GM12878 (cell line): ENCODE measurements around the gene GLRX2. TPM values are rescaled to one million over a fixed set of nuclear protein-coding genes. Genes with fewer than 3 reads are reported as not detected.

ENCODE experiments used
- BCL3 ChIP-seq: IDR thresholded peaks from 2 replicates; pipeline ENCODE4 v1.6.1; 2011; ENCODE audit warnings: borderline replicate concordance, low read depth, mild to moderate bottlenecking, moderate library complexity, low read length; ENCODE audit not compliant: insufficient read depth, poor library complexity, severe bottlenecking
- CHD1 ChIP-seq: IDR thresholded peaks from 2 replicates; pipeline ENCODE4 v1.6.1; 2012; ENCODE audit warnings: low read depth, low read length, improper control_type of control experiment
- CHD2 ChIP-seq: IDR thresholded peaks from 2 replicates; pipeline ENCODE4 v1.6.1; 2011; ENCODE audit warnings: low read depth, low read length, improper control_type of control experiment, borderline replicate concordance
- CUX1 ChIP-seq: IDR thresholded peaks from 2 replicates; pipeline ENCODE4 v1.6.1; 2012; ENCODE audit warnings: improper control_type of control experiment, low read depth, low read length; ENCODE audit not compliant: insufficient replicate concordance
- EED ChIP-seq: sonication (generic); IDR thresholded peaks from 2 replicates; pipeline ENCODE4 v1.6.1; 2016; ENCODE audit warnings: antibody characterized with exemption, low read depth
- GABPA ChIP-seq: IDR thresholded peaks from 2 replicates; pipeline ENCODE4 v1.6.1; 2014; ENCODE audit warnings: antibody characterized with exemption, low read depth, mild to moderate bottlenecking, inconsistent platforms
- HCFC1 ChIP-seq: fragments of 150-350 bp; IDR thresholded peaks from 2 replicates; pipeline ENCODE4 v1.6.1; 2014; ENCODE audit warnings: low read length
- HSF1 ChIP-seq: fragments of 150-350 bp; IDR thresholded peaks from 2 replicates; pipeline ENCODE4 v1.6.1; 2014; ENCODE audit warnings: mild to moderate bottlenecking, low read depth, low read length
- MAX ChIP-seq: IDR thresholded peaks from 2 replicates; pipeline ENCODE4 v1.6.1; 2012; ENCODE audit warnings: low read depth, low read length, improper control_type of control experiment
- NBN ChIP-seq: fragments of 450-650 bp; IDR thresholded peaks from 2 replicates; pipeline ENCODE4 v1.6.1; 2016
- RAD51 ChIP-seq: fragments of 450-650 bp; IDR thresholded peaks from 2 replicates; pipeline ENCODE4 v1.6.1; 2016; ENCODE audit warnings: moderate library complexity, mild to moderate bottlenecking, inconsistent platforms
- SIN3A ChIP-seq: IDR thresholded peaks from 2 replicates; pipeline ENCODE4 v1.6.1; 2012; ENCODE audit warnings: low read depth, low read length, improper control_type of control experiment
- SIX5 ChIP-seq: IDR thresholded peaks from 2 replicates; pipeline ENCODE4 v1.6.1; 2011; ENCODE audit warnings: mild to moderate bottlenecking, low read depth, low read length, moderate library complexity; ENCODE audit not compliant: severe bottlenecking
- SKIL ChIP-seq: fragments of 450-650 bp; IDR thresholded peaks from 2 replicates; pipeline ENCODE4 v1.6.1; 2017; ENCODE audit warnings: mild to moderate bottlenecking, low read depth, inconsistent platforms; ENCODE audit not compliant: poor library complexity, severe bottlenecking
- TCF12 ChIP-seq: IDR thresholded peaks from 2 replicates; pipeline ENCODE4 v1.6.1; 2011; ENCODE audit warnings: low read depth, mild to moderate bottlenecking, low read length
- USF1 ChIP-seq: IDR thresholded peaks from 2 replicates; pipeline ENCODE4 v1.6.1; 2011; ENCODE audit warnings: borderline replicate concordance, low read depth, mild to moderate bottlenecking, moderate library complexity, mixed read lengths, low read length; ENCODE audit not compliant: insufficient read depth; ENCODE audit errors: extremely low read length
- polyA plus RNA-seq, 11 experiments: library from polyadenylated mRNA; depleted of rRNA in 4 of 11; unstranded in 6 of 11; stranded (reverse) in 5 of 11; fragments of >200 nt; fragmentation: Nextera tagmentation in 4 of 11; fragmentation: Illumina TruSeq in 1 of 11; extraction: Ambion mirVana in 4 of 11; extraction: Trizol in 1 of 11; gene quantifications; 1 replicate in 1 of 11; 2 replicates in 10 of 11; pipeline versions ENCODE4 v1.2.1 to v1.2.3, GENCODE V29; 2011 to 2016; ENCODE audit warnings: inconsistent platforms in 2 of 11, missing spikeins in 2 of 11, low read depth in 1 of 11
- total RNA-seq, 4 experiments: library from RNA; depleted of rRNA in 3 of 4; stranded (reverse); fragments of >200 nt in 3 of 4; fragmentation: Illumina TruSeq in 1 of 4; extraction: Trizol in 1 of 4; gene quantifications; 2 replicates each; pipeline versions ENCODE4 v1.2.1 to v1.2.3, GENCODE V29; 2013 to 2021

Gene GLRX2
- total and polyA plus RNA-seq, 10 of the 15 experiments (the other 5 are each of a cell fraction or from before 2014, with no cell fraction given): 5.5 to 67.6 (median 16.6) TPM

GRCh38 chr1:193121616-193122593 lies 16.7 kb upstream of the GLRX2 start, which contains the start of gene CDC73 (continued):
- TF ChIP-seq BCL3 (peak; percentile 96), SKIL (peak; percentile 81), RAD51 (no peak), SIX5 (no peak), SIN3A (no peak; the same call in 1 of the 2 replicates), CUX1 (no peak), USF1 (no peak), MAX (peak; percentile 71), NBN (peak; percentile 93; the same call in 1 of the 2 replicates), GABPA (no peak), CHD2 (0 out of 2 replicates have a peak, but pooled peaks have one; percentile 36), HCFC1 (peak; percentile 62), EED (peak; percentile 8), CHD1 (no peak), HSF1 (0 out of 2 replicates have a peak, but pooled peaks have one; percentile 18), TCF12 (0 out of 2 replicates have a peak, but pooled peaks have one; percentile 34)
